Thoracic aorta (tissue), 2 donors: Measurements from ENCODE around the gene DELE1. TPM values are rescaled to one million over a fixed set of nuclear protein-coding genes. Genes with fewer than 3 reads are reported as not detected.

Experiments
- ATAC-seq: fragments of 150-250 bp; one replicate; pipeline ENCODE4 v1.8.0; 2017; ENCODE audit warnings: low read depth; ENCODE audit not compliant: insufficient number of reproducible peaks, low FRiP score
- DNase-seq: peaks from one replicate; pipeline ENCODE4 v3.0.0-alpha.2; 2020; ENCODE audit warnings: low spot score
- H3K27ac ChIP-seq, 2 donors: fragments of 200-600 bp; sonication (generic); 1 replicate in 1 of 2; 2 replicates in 1 of 2; pipeline ENCODE4 v1.5.1; 2016; ENCODE audit warnings: mild to moderate bottlenecking in 2 of 2, moderate library complexity in 2 of 2
- H3K27me3 ChIP-seq: fragments of 200-600 bp; sonication (generic); replicated peaks from 2 replicates; pipeline ENCODE4 v1.6.0; 2016; ENCODE audit warnings: mild to moderate bottlenecking; ENCODE audit not compliant: insufficient read depth
- H3K36me3 ChIP-seq: fragments of 200-600 bp; sonication (generic); one replicate; pipeline ENCODE4 v1.5.1; 2016
- H3K4me1 ChIP-seq, 2 donors: fragments of 200-600 bp; sonication (generic); 1 replicate in 1 of 2; 2 replicates in 1 of 2; pipeline versions ENCODE4 v1.5.1 to v1.6.0; 2016; ENCODE audit warnings: low read depth in 2 of 2, mild to moderate bottlenecking in 1 of 2; ENCODE audit not compliant: control insufficient read depth in 1 of 2
- H3K4me3 ChIP-seq: fragments of 200-600 bp; sonication (generic); 2 replicates; pipeline ENCODE4 v1.5.1; 2016; ENCODE audit warnings: mild to moderate bottlenecking
- H3K9me3 ChIP-seq: fragments of 200-600 bp; sonication (generic); 2 replicates; pipeline ENCODE4 v1.5.1; 2016
- CTCF ChIP-seq: fragments of 200-600 bp; sonication (generic); IDR thresholded peaks from one replicate; pipeline ENCODE4 v1.5.1; 2019; ENCODE audit warnings: antibody characterized with exemption
- total RNA-seq, 2 donors: library from RNA; depleted of rRNA; stranded (reverse); fragments of >200 nt; gene quantifications; one replicate each; pipeline versions ENCODE4 v1.1.0 to v1.2.3, GENCODE V29; 2016

The DELE1 gene
- total RNA-seq, 2 donors from 2014 or later: 82.5 to 108 TPM

- Histone ChIP-seq H3K4me3 (no peak overlapping the region), H3K27ac (no peak overlapping the region), H3K9me3 (no peaks in the 10 kb centered on the region), H3K27me3 (no peaks in the 10 kb centered on the region), H3K4me1 (no peaks in the 10 kb centered on the region), H3K36me3 (no peaks in the 10 kb centered on the region)
- TF ChIP-seq CTCF: no peak
- ATAC-seq: no peak
- no peak for DNase-seq
Measured at GRCh38 chr5:141897425-141897824, 26.2 kb upstream of the DELE1 start.

GRCh38 chr5:141898448-141899049 lies 25.1 kb upstream of the DELE1 start:
- TF ChIP-seq CTCF: no peak
- no peaks in the 10 kb centered on the region for H3K4me1 ChIP-seq
- H3K27me3 ChIP-seq: no peaks in the 10 kb centered on the region
- no peak for ATAC-seq
- H3K27ac ChIP-seq: no peak overlapping the region
- H3K36me3 ChIP-seq: no peaks in the 10 kb centered on the region
- no peak for DNase-seq
- no peaks in the 10 kb centered on the region for H3K9me3 ChIP-seq
- no peak overlapping the region for H3K4me3 ChIP-seq

GRCh38 chr5:141902015-141902814 lies 21.5 kb upstream of the DELE1 start:
- H3K4me3 ChIP-seq: no peak overlapping the region
- H3K4me1 ChIP-seq: no peaks in the 10 kb centered on the region
- no peaks in the 10 kb centered on the region for H3K9me3 ChIP-seq
- no peaks in the 10 kb centered on the region for H3K36me3 ChIP-seq
- DNase-seq (no peak), ATAC-seq (no peak)
- no peak overlapping the region for H3K27ac ChIP-seq
- no peaks in the 10 kb centered on the region for H3K27me3 ChIP-seq
- TF ChIP-seq CTCF: no peak

- ATAC-seq: no peak
Measured at GRCh38 chr5:141903261-141903660, 20.4 kb upstream of the DELE1 start.

More at GRCh38 chr5:141903261-141903660, 20.4 kb upstream of the DELE1 start:
- Histone ChIP-seq H3K36me3 (no peaks in the 10 kb centered on the region), H3K4me1 (no peaks in the 10 kb centered on the region), H3K9me3 (no peaks in the 10 kb centered on the region), H3K4me3 (no peak overlapping the region), H3K27ac (no peak overlapping the region), H3K27me3 (no peaks in the 10 kb centered on the region)
- TF ChIP-seq CTCF: no peak
- no peak for DNase-seq
